ENCODE results near the gene ANK2.

GRCh38 chr4:113375964-113376666 is 326.7 kb downstream of the ANK2 start:
- TF ChIP-seq EZH2phosphoT487 (IDR thresholded peaks at IDR 0.05; ENCODE audit: insufficient read depth, low read depth), result no peak
- TF ChIP-seq EZH2 (IDR thresholded peaks at IDR 0.05; ENCODE audit: insufficient read depth, poor library complexity, severe bottlenecking), result no peak

All from GM23248 (cell line).